Uterus (tissue), 4 donors: ENCODE measurements around the gene LMBRD2. TPM values are rescaled to one million over a fixed set of nuclear protein-coding genes. Genes with fewer than 3 reads are reported as not detected.
"Not testable (repeated sequence)": the region's sequence is repeated elsewhere in the genome, so short reads cannot be mapped to it uniquely, and the experiment has no call there.

Experiments used
- DNase-seq, 2 donors: peaks; one replicate each; pipeline ENCODE4 v3.0.0-alpha.2; 2019 to 2020
- H3K27ac ChIP-seq, 2 donors: fragments of 200-600 bp; sonication (generic); 1 replicate in 1 of 2; 2 replicates in 1 of 2; pipeline ENCODE4 v1.5.1; 2016 to 2018
- H3K27me3 ChIP-seq, 2 donors: fragments of 200-600 bp; sonication (generic); one replicate each; pipeline ENCODE4 v1.5.1; 2018 to 2019; ENCODE audit warnings: control low read depth in 1 of 2
- H3K36me3 ChIP-seq, 2 donors: fragments of 200-600 bp; sonication (generic); one replicate each; pipeline ENCODE4 v1.5.1; 2019; ENCODE audit warnings: control low read depth in 1 of 2
- H3K4me1 ChIP-seq, 2 donors: fragments of 200-600 bp; sonication (generic); one replicate each; pipeline ENCODE4 v1.5.1; 2018 to 2019; ENCODE audit warnings: control low read depth in 1 of 2
- H3K4me3 ChIP-seq, 2 donors: fragments of 200-600 bp; sonication (generic); 1 replicate in 1 of 2; 2 replicates in 1 of 2; pipeline ENCODE4 v1.5.1; 2018 to 2019; ENCODE audit warnings: mild to moderate bottlenecking in 1 of 2
- H3K9me3 ChIP-seq, 2 donors: fragments of 200-600 bp; sonication (generic); one replicate each; pipeline ENCODE4 v1.5.1; 2019; ENCODE audit warnings: control low read depth in 1 of 2
- POLR2A ChIP-seq, 2 donors: fragments of 450-650 bp; IDR thresholded peaks; one replicate each; pipeline ENCODE4 v1.6.1; 2016; ENCODE audit warnings: antibody characterized with exemption in 2 of 2, mild to moderate bottlenecking in 1 of 2, moderate library complexity in 1 of 2
- intact Hi-C: fragments of 100-400 bp; cut with DNase I; formaldehyde crosslinking; loops from one replicate; pipeline ENCODE4 v1.15.1; 2023; ENCODE audit warnings: low total_unique reads
- total RNA-seq, 4 donors: library from RNA; depleted of rRNA in 3 of 4; stranded (reverse); fragments of >200 nt in 3 of 4; gene quantifications; one replicate each; pipeline versions ENCODE4 v1.1.0 to v1.2.4, GENCODE V29; 2014 to 2023
- TF ChIP-seq, protein P1 (sequence below), 4 experiments: fragments of 200-600 bp in 2 of 4; fragments of 450-650 bp in 2 of 4; sonication (generic) in 2 of 4; IDR thresholded peaks; one replicate each; pipeline ENCODE4 v1.5.1; 2016 to 2019; ENCODE audit warnings: antibody characterized with exemption in 4 of 4, mild to moderate bottlenecking in 2 of 4, moderate library complexity in 1 of 4
- donor health status: DM: yes; HTN: yes; CAD: no.

LMBRD2 gene
- total RNA-seq, 4 donors from 2014 or later: 2.3 to 17.9 (median 8.0) TPM

DNA sequence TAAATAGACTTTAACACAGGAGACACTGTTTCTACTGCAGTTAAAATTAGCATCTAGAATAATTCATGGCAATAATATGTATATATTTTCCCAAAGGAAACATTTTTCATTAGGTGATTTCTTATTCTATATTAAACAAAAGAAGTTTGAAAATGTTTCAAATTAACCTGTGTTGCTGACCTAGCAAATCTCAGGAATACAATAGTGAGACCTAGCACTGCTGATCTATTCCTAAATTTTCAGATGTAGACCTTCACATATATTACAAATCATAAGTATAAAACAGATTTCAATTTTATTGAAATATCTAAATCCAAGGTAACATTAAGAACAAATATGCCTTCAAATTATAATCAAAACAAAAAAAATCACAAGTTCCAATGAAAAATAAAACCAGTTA is 15.1 kb downstream of the LMBRD2 start:
- H3K4me3 ChIP-seq: no peak overlapping the region
- TF ChIP-seq, protein P1, sequence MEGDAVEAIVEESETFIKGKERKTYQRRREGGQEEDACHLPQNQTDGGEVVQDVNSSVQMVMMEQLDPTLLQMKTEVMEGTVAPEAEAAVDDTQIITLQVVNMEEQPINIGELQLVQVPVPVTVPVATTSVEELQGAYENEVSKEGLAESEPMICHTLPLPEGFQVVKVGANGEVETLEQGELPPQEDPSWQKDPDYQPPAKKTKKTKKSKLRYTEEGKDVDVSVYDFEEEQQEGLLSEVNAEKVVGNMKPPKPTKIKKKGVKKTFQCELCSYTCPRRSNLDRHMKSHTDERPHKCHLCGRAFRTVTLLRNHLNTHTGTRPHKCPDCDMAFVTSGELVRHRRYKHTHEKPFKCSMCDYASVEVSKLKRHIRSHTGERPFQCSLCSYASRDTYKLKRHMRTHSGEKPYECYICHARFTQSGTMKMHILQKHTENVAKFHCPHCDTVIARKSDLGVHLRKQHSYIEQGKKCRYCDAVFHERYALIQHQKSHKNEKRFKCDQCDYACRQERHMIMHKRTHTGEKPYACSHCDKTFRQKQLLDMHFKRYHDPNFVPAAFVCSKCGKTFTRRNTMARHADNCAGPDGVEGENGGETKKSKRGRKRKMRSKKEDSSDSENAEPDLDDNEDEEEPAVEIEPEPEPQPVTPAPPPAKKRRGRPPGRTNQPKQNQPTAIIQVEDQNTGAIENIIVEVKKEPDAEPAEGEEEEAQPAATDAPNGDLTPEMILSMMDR (IDR thresholded peaks at IDR 0.05): no peak
- no peak overlapping the region for H3K27ac ChIP-seq
- intact Hi-C loops: no loop called here
- no peaks in the 10 kb centered on the region for H3K4me1 ChIP-seq
- H3K27me3 ChIP-seq: no peaks in the 10 kb centered on the region
- H3K9me3 ChIP-seq: no peaks in the 10 kb centered on the region
- no peaks in the 10 kb centered on the region for H3K36me3 ChIP-seq
- no peak for DNase-seq

- Histone ChIP-seq H3K27me3 (no peaks in the 10 kb centered on the region), H3K4me3 (no peak overlapping the region), H3K9me3 (no peaks in the 10 kb centered on the region), H3K36me3 (no peaks in the 10 kb centered on the region), H3K27ac (no peak overlapping the region), H3K4me1 (no peaks in the 10 kb centered on the region)
- DNase-seq: no peak
- intact Hi-C loops: no loop called here
- TF ChIP-seq, protein P1 (IDR thresholded peaks at IDR 0.05): no peak
- TF ChIP-seq POLR2A (IDR thresholded peaks at IDR 0.05): no peak
Measured at GRCh38 chr5:36135988-36136387, 15.7 kb downstream of the LMBRD2 start.

- H3K4me1 ChIP-seq, DNase-seq, H3K4me3 ChIP-seq, H3K36me3 ChIP-seq, H3K27me3 ChIP-seq, H3K9me3 ChIP-seq, intact Hi-C loops, H3K27ac ChIP-seq: not testable (repeated sequence)
Measured at GRCh38 chr5:36133009-36133408, 18.7 kb downstream of the LMBRD2 start.

DNA sequence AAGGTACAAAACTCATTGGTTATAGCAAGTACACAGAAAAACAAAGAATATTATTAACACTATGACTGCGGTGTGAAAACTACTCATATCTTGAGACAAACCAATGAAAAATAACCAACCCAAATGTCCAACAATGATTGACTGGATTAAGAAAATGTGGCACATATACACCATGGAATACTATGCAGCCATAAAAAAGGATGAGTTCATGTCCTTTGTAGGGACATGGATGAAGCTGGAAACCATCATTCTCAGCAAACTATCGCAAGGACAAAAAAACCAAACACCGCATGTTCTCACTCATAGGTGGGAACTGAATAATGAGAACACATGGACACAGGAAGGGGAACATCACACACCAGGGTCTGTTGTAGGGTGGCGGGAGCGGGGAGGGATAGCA is 22.0 kb downstream of the LMBRD2 start:
- H3K27ac ChIP-seq, H3K4me3 ChIP-seq, H3K27me3 ChIP-seq, intact Hi-C loops, DNase-seq, H3K9me3 ChIP-seq, H3K4me1 ChIP-seq, H3K36me3 ChIP-seq: not testable (repeated sequence)

DNA sequence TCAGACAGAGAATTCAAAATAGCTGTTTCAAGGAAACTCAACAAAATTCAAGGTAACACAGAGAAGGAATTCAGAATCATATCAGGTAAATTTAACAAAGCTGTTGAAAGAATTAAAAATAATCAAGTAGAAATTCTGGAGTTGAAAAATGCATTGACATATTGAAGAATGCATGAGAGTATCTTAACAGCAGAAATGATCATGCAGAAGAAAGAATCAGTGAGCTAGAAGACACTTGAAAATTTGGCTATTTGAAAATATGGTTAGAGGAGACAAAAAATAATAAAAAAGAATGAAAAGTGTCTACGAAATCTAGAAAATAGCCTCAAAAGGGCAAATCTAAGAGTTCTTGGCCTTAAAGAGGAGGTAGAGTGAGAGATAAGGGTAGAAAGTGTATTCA is 22.9 kb downstream of the LMBRD2 start:
- TF ChIP-seq, protein P1 (IDR thresholded peaks at IDR 0.05): no peak
- TF ChIP-seq POLR2A (IDR thresholded peaks at IDR 0.05): no peak
- H3K27ac ChIP-seq: no peak overlapping the region
- H3K9me3 ChIP-seq: peaks cover 0 to 9% of the 10 kb centered on the region in 2 donors
- no peaks in the 10 kb centered on the region for H3K36me3 ChIP-seq
- no peaks in the 10 kb centered on the region for H3K27me3 ChIP-seq
- no peak for DNase-seq
- no peaks in the 10 kb centered on the region for H3K4me1 ChIP-seq
- H3K4me3 ChIP-seq: no peak overlapping the region
- intact Hi-C loops: no loop called here

GRCh38 chr5:36125868-36126267 is 25.8 kb downstream of the LMBRD2 start:
- no peak overlapping the region for H3K27ac ChIP-seq
- no peak for TF ChIP-seq POLR2A (IDR thresholded peaks at IDR 0.05)
- TF ChIP-seq, protein P1 (IDR thresholded peaks at IDR 0.05): no peak
- H3K4me1 ChIP-seq: no peaks in the 10 kb centered on the region
- H3K27me3 ChIP-seq: no peaks in the 10 kb centered on the region
- H3K4me3 ChIP-seq: no peak overlapping the region
- peaks cover 0 to 9% of the 10 kb centered on the region in 2 donors for H3K9me3 ChIP-seq
- intact Hi-C loops: no loop called here
- no peaks in the 10 kb centered on the region for H3K36me3 ChIP-seq
- DNase-seq: no peak
